DLD1 (cell line): ENCODE results near the gene HTATIP2.

Experiments
- in situ Hi-C: cut with HindIII; loops from 2 replicates; pipeline ENCODE4 v1.10.0; 2017; ENCODE audit warnings: low sequenced_read_pairs

HTATIP2 gene

GRCh38 chr11:20369826-20370225 is 6.3 kb downstream of the HTATIP2 start:
- in situ Hi-C loops, result no loop called here

- in situ Hi-C loops, result no loop called here
Measured at GRCh38 chr11:20372081-20372626, 8.6 kb downstream of the HTATIP2 start.

GRCh38 chr11:20373147-20373546 is 9.6 kb downstream of the HTATIP2 start:
- in situ Hi-C loops, result no loop called here

GRCh38 chr11:20373568-20374209 is 10.2 kb downstream of the HTATIP2 start:
- in situ Hi-C loops, result no loop called here

GRCh38 chr11:20374741-20375300 is 11.3 kb downstream of the HTATIP2 start:
- in situ Hi-C loops, result loop anchor here (25.0 kb wide), 1 partner anchor 237 kb away; no protein-coding TSS in a partner anchor

- in situ Hi-C loops, result loop anchor here (25.0 kb wide), 1 partner anchor 236 kb away; no protein-coding TSS in a partner anchor
Measured at GRCh38 chr11:20376162-20376730, 12.7 kb downstream of the HTATIP2 start.

- in situ Hi-C loops, result loop anchor here (25.0 kb wide), 1 partner anchor 226 kb away; no protein-coding TSS in a partner anchor
Measured at GRCh38 chr11:20385996-20386395, 22.5 kb downstream of the HTATIP2 start.

- in situ Hi-C loops, result loop anchor here (25.0 kb wide), 1 partner anchor 225 kb away; no protein-coding TSS in a partner anchor
Measured at GRCh38 chr11:20387261-20388095, 24.0 kb downstream of the HTATIP2 start, which contains the start of gene PRMT3. Gene PRMT3, plus strand, starts transcription at chr11:20387716. Its CDS starts 31 bp downstream, at chr11:20387747.

- in situ Hi-C loops, result loop anchor here (25.0 kb wide), 1 partner anchor 224 kb away; no protein-coding TSS in a partner anchor
Measured at GRCh38 chr11:20388096-20389055, 24.9 kb downstream of the HTATIP2 start.

- in situ Hi-C loops, result loop anchor here (25.0 kb wide), 1 partner anchor 215 kb away; no protein-coding TSS in a partner anchor
Measured at GRCh38 chr11:20397281-20397680, 33.8 kb downstream of the HTATIP2 start.

GRCh38 chr11:20399498-20399897 is 36.0 kb downstream of the HTATIP2 start:
- in situ Hi-C loops, result loop anchor here (25.0 kb wide), 1 partner anchor 213 kb away; no protein-coding TSS in a partner anchor

- in situ Hi-C loops, result no loop called here
Measured at GRCh38 chr11:20403059-20403458, 39.5 kb downstream of the HTATIP2 start.

- in situ Hi-C loops, result no loop called here
Measured at GRCh38 chr11:20406484-20406883, 43.0 kb downstream of the HTATIP2 start.

GRCh38 chr11:20407344-20407743 is 43.8 kb downstream of the HTATIP2 start:
- in situ Hi-C loops, result no loop called here

- in situ Hi-C loops, result no loop called here
Measured at GRCh38 chr11:20415432-20415831, 51.9 kb downstream of the HTATIP2 start.

- in situ Hi-C loops, result no loop called here
Measured at GRCh38 chr11:20417771-20418170, 54.3 kb downstream of the HTATIP2 start.

GRCh38 chr11:20421946-20422345 is 58.4 kb downstream of the HTATIP2 start:
- in situ Hi-C loops, result no loop called here

GRCh38 chr11:20429216-20429615 is 65.7 kb downstream of the HTATIP2 start:
- in situ Hi-C loops, result no loop called here
